Measurements from ENCODE around the gene AQR.
A peak's percentile ranks its signal among the peaks of the same experiment; 100 is the strongest.

DNA sequence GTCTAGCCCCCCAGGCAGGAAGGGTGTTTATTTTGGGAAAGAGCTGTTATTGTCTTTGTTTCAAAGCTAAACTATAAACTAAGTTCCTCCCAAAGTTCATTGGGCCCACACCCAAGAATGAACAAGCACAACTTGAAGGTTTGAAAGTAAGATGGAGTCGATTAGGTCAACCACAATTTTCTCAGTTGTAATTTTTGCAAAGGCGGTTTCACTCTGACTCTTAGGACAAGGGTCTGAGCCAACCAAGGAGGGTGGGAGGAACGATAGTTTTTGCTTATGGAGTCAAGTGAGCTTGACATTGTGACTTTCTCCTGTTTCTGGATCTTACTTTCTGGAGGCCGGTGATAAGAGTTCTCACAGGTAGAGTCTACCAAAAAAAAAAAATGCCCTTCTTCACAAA lies 24.3 kb upstream of the AQR start:
- TF ChIP-seq, protein P1, sequence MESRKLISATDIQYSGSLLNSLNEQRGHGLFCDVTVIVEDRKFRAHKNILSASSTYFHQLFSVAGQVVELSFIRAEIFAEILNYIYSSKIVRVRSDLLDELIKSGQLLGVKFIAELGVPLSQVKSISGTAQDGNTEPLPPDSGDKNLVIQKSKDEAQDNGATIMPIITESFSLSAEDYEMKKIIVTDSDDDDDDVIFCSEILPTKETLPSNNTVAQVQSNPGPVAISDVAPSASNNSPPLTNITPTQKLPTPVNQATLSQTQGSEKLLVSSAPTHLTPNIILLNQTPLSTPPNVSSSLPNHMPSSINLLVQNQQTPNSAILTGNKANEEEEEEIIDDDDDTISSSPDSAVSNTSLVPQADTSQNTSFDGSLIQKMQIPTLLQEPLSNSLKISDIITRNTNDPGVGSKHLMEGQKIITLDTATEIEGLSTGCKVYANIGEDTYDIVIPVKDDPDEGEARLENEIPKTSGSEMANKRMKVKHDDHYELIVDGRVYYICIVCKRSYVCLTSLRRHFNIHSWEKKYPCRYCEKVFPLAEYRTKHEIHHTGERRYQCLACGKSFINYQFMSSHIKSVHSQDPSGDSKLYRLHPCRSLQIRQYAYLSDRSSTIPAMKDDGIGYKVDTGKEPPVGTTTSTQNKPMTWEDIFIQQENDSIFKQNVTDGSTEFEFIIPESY (IDR thresholded peaks at IDR 0.05) = no peak
- TF ChIP-seq, protein P2, sequence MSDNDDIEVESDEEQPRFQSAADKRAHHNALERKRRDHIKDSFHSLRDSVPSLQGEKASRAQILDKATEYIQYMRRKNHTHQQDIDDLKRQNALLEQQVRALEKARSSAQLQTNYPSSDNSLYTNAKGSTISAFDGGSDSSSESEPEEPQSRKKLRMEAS (IDR thresholded peaks at IDR 0.05; ENCODE audit: low read depth, low read length) = no peak
- TF ChIP-seq, protein P3, sequence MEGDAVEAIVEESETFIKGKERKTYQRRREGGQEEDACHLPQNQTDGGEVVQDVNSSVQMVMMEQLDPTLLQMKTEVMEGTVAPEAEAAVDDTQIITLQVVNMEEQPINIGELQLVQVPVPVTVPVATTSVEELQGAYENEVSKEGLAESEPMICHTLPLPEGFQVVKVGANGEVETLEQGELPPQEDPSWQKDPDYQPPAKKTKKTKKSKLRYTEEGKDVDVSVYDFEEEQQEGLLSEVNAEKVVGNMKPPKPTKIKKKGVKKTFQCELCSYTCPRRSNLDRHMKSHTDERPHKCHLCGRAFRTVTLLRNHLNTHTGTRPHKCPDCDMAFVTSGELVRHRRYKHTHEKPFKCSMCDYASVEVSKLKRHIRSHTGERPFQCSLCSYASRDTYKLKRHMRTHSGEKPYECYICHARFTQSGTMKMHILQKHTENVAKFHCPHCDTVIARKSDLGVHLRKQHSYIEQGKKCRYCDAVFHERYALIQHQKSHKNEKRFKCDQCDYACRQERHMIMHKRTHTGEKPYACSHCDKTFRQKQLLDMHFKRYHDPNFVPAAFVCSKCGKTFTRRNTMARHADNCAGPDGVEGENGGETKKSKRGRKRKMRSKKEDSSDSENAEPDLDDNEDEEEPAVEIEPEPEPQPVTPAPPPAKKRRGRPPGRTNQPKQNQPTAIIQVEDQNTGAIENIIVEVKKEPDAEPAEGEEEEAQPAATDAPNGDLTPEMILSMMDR (IDR thresholded peaks at IDR 0.05 in 2 of 3, conservative IDR thresholded peaks at IDR 0.05 in 1 of 3; ENCODE audit: control insufficient read depth in 2 of 3, extremely low read depth in 1 of 3, insufficient read depth in 1 of 3, low read depth in 3 of 3, low read length in 3 of 3) = no peak
- TF ChIP-seq FOXM1 (IDR thresholded peaks at IDR 0.05; ENCODE audit: low read depth, low read length) (0 out of 2 replicates have a peak, but pooled peaks have one; percentile 42), CREB1 (IDR thresholded peaks at IDR 0.05; ENCODE audit: low read depth) (no peak), NR2F1 (conservative IDR thresholded peaks at IDR 0.05) (peak; percentile 53; the same call in 1 of the 2 replicates), NFXL1 (IDR thresholded peaks at IDR 0.05; ENCODE audit: borderline replicate concordance) (no peak), SIN3A (IDR thresholded peaks at IDR 0.05; ENCODE audit: low read depth, low read length) (no peak), CREM (IDR thresholded peaks at IDR 0.05; ENCODE audit: low read depth) (peak; percentile 38; the same call in 1 of the 2 replicates), ZSCAN29 (IDR thresholded peaks at IDR 0.05) (no peak), POLR2AphosphoS5 (IDR thresholded peaks at IDR 0.05; ENCODE audit: low read length) (no peak), NR2C2 (IDR thresholded peaks at IDR 0.05; ENCODE audit: borderline replicate concordance, control insufficient read depth, insufficient read length, low read depth) (no peak), YY1 (IDR thresholded peaks at IDR 0.05; ENCODE audit: low read depth, low read length) (peak; percentile 74)
- TF ChIP-seq, protein P4, sequence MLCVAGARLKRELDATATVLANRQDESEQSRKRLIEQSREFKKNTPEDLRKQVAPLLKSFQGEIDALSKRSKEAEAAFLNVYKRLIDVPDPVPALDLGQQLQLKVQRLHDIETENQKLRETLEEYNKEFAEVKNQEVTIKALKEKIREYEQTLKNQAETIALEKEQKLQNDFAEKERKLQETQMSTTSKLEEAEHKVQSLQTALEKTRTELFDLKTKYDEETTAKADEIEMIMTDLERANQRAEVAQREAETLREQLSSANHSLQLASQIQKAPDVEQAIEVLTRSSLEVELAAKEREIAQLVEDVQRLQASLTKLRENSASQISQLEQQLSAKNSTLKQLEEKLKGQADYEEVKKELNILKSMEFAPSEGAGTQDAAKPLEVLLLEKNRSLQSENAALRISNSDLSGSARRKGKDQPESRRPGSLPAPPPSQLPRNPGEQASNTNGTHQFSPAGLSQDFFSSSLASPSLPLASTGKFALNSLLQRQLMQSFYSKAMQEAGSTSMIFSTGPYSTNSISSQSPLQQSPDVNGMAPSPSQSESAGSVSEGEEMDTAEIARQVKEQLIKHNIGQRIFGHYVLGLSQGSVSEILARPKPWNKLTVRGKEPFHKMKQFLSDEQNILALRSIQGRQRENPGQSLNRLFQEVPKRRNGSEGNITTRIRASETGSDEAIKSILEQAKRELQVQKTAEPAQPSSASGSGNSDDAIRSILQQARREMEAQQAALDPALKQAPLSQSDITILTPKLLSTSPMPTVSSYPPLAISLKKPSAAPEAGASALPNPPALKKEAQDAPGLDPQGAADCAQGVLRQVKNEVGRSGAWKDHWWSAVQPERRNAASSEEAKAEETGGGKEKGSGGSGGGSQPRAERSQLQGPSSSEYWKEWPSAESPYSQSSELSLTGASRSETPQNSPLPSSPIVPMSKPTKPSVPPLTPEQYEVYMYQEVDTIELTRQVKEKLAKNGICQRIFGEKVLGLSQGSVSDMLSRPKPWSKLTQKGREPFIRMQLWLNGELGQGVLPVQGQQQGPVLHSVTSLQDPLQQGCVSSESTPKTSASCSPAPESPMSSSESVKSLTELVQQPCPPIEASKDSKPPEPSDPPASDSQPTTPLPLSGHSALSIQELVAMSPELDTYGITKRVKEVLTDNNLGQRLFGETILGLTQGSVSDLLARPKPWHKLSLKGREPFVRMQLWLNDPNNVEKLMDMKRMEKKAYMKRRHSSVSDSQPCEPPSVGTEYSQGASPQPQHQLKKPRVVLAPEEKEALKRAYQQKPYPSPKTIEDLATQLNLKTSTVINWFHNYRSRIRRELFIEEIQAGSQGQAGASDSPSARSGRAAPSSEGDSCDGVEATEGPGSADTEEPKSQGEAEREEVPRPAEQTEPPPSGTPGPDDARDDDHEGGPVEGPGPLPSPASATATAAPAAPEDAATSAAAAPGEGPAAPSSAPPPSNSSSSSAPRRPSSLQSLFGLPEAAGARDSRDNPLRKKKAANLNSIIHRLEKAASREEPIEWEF (IDR thresholded peaks at IDR 0.05; ENCODE audit: insufficient replicate concordance, low read depth, low read length) = no peak

Measured in GM12878 (cell line).